Fibroblast of mammary gland (primary cell): ENCODE results near the gene OR14I1.

Experiments
- DNase-seq: peaks from one replicate; pipeline ENCODE4 v3.0.0-alpha.2; 2010; ENCODE audit warnings: low read depth
- H3K4me3 ChIP-seq: 2 replicates; pipeline ENCODE4 v1.5.1; 2011; ENCODE audit warnings: low read depth, mild to moderate bottlenecking, low read length, moderate library complexity; ENCODE audit not compliant: control insufficient read depth
- CTCF ChIP-seq: conservative IDR thresholded peaks from 2 replicates; pipeline ENCODE4 v1.5.1; 2011; ENCODE audit warnings: low read depth, low read length, inconsistent platforms; ENCODE audit not compliant: control insufficient read depth, insufficient read depth

OR14I1 gene

GRCh38 chr1:248704606-248705005 lies 2.0 kb upstream of the OR14I1 start:
- H3K4me3 ChIP-seq: no peak overlapping the region
- no peak for TF ChIP-seq CTCF
- DNase-seq: no peak

- TF ChIP-seq CTCF: no peak
- DNase-seq: no peak
- no peak overlapping the region for H3K4me3 ChIP-seq
These were observed 1.1 kb upstream of the OR14I1 start for GRCh38 chr1:248703674-248704073.

- no peak for DNase-seq
- H3K4me3 ChIP-seq: no peak overlapping the region
- TF ChIP-seq CTCF: no peak
These were observed 3.5 kb downstream of the OR14I1 start for GRCh38 chr1:248699099-248699498.

GRCh38 chr1:248697907-248698306 lies 4.7 kb downstream of the OR14I1 start:
- DNase-seq: no peak
- H3K4me3 ChIP-seq: no peak overlapping the region
- no peak for TF ChIP-seq CTCF

- no peak overlapping the region for H3K4me3 ChIP-seq
- no peak for DNase-seq
- no peak for TF ChIP-seq CTCF
These were observed 5.8 kb downstream of the OR14I1 start for GRCh38 chr1:248696774-248697173.

- TF ChIP-seq CTCF: no peak
- H3K4me3 ChIP-seq: no peak overlapping the region
- DNase-seq: no peak
These were observed 6.3 kb downstream of the OR14I1 start for GRCh38 chr1:248696261-248696660.

- no peak for TF ChIP-seq CTCF
- peak; percentile 3 for DNase-seq
- H3K4me3 ChIP-seq: no peak overlapping the region
These were observed 7.0 kb downstream of the OR14I1 start for GRCh38 chr1:248695451-248696132.
